VCaP (cell line): ENCODE data around the gene ADSS1.

Source experiments
- H3K27ac ChIP-seq: fragments of 450-650 bp; 2 replicates; pipeline ENCODE4 v1.5.1; 2017
- CTCF ChIP-seq: fragments of 450-650 bp; conservative IDR thresholded peaks from 2 replicates; pipeline ENCODE4 v1.5.1; 2017; ENCODE audit warnings: mild to moderate bottlenecking, moderate library complexity

The ADSS1 gene

GRCh38 chr14:104792945-104793702, 69.1 kb downstream of the ADSS1 start:
- peak overlapping the region; percentile 89 for H3K27ac ChIP-seq
- no peak for TF ChIP-seq CTCF

GRCh38 chr14:104793703-104793959, 69.6 kb downstream of the ADSS1 start:
- H3K27ac ChIP-seq, result peak overlapping the region; percentile 89

GRCh38 chr14:104794099-104794498, 70.1 kb downstream of the ADSS1 start:
- peak overlapping the region; percentile 89 for H3K27ac ChIP-seq

More at GRCh38 chr14:104793703-104793959, 69.6 kb downstream of the ADSS1 start:
- TF ChIP-seq CTCF, result no peak

GRCh38 chr14:104794631-104794992, 70.6 kb downstream of the ADSS1 start:
- peak overlapping the region; percentile 89 for H3K27ac ChIP-seq
- no peak for TF ChIP-seq CTCF

More at GRCh38 chr14:104794099-104794498, 70.1 kb downstream of the ADSS1 start:
- TF ChIP-seq CTCF, result no peak

- peak within 1 kb of the TSS; percentile 89 for H3K27ac ChIP-seq
- no peak for TF ChIP-seq CTCF
Measured at GRCh38 chr14:104794993-104795780, 71.2 kb downstream of the ADSS1 start, which contains the start of gene AKT1. Gene AKT1, minus strand, starts transcription at chr14:104795748. Its CDS starts 3,105 bp downstream, at chr14:104792643.

- H3K27ac ChIP-seq, result peak overlapping the region; percentile 89
- no peak for TF ChIP-seq CTCF
Measured at GRCh38 chr14:104795781-104796686, 72.0 kb downstream of the ADSS1 start.

GRCh38 chr14:104796687-104797081, 72.7 kb downstream of the ADSS1 start:
- peak overlapping the region; percentile 89; the same call in 1 of the 2 replicates for H3K27ac ChIP-seq

More at GRCh38 chr14:104796687-104797081, 72.7 kb downstream of the ADSS1 start:
- no peak for TF ChIP-seq CTCF
